ENCODE data around the gene APPL1. TPM values are rescaled to one million over a fixed set of nuclear protein-coding genes. Genes with fewer than 3 reads are reported as not detected.

The APPL1 gene
- total and polyA plus RNA-seq, 12 donors = 10.7 to 58.7 (median 49.4) TPM

DNA sequence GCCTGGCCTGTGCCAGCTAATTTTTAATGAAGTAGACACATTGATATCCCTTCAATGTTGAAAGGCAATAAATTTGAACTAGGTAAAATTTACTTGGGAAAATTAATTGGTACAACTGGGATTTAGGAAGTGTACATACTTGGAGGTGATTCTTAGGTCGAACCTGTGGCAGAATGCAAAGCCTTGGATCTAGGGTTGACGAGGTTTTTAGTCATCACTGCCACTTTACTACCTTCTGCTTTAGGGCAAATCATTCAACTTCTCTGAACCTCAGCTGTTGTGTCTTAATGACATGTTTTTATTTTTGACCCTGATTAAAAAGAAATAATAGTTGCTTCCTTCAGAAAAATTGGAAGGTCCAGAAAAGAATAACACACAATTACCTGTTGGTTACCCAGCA lies 2.5 kb downstream of the APPL1 start:
- H3K27ac ChIP-seq = no peak overlapping the region
- H3K4me3 ChIP-seq = no peak overlapping the region
- H3K36me3 ChIP-seq = no peaks in the 10 kb centered on the region
- intact Hi-C loops (cut with DNase I) = no loop called here
- WGBS, 2 donors = 78 to 86% methylated on average over 2 of the region's 2 CpGs
- TF ChIP-seq, protein P1, sequence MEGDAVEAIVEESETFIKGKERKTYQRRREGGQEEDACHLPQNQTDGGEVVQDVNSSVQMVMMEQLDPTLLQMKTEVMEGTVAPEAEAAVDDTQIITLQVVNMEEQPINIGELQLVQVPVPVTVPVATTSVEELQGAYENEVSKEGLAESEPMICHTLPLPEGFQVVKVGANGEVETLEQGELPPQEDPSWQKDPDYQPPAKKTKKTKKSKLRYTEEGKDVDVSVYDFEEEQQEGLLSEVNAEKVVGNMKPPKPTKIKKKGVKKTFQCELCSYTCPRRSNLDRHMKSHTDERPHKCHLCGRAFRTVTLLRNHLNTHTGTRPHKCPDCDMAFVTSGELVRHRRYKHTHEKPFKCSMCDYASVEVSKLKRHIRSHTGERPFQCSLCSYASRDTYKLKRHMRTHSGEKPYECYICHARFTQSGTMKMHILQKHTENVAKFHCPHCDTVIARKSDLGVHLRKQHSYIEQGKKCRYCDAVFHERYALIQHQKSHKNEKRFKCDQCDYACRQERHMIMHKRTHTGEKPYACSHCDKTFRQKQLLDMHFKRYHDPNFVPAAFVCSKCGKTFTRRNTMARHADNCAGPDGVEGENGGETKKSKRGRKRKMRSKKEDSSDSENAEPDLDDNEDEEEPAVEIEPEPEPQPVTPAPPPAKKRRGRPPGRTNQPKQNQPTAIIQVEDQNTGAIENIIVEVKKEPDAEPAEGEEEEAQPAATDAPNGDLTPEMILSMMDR (IDR thresholded peaks at IDR 0.05) = no peak
- no peaks in the 10 kb centered on the region for H3K27me3 ChIP-seq
- no peaks in the 10 kb centered on the region for H3K9me3 ChIP-seq
- DNase-seq (no peak), ATAC-seq (no peak)
- peaks cover 0 to 56% (median 42%) of the 10 kb centered on the region in 9 donors for H3K4me1 ChIP-seq

DNA sequence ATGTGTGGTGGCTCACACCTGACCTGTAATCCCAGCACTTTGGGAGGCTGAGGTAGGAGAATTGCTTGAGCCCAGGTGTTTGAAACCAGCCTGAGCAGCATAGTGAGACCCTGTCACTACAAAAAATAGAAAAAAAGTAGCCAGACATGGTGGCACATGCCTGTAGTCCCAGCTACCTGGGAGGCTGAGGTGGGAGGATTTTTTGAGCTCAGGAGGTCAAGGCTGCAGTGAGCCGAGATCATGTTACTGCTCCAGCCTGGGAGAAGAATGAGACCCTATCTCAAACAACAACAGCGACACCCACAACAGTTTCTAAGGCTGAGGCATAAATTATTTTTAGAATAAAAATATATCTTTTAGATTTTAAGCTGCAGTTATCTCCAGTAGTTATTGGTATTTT lies 6.3 kb downstream of the APPL1 start:
- H3K27me3 ChIP-seq = no peaks in the 10 kb centered on the region
- no peaks in the 10 kb centered on the region for H3K9me3 ChIP-seq
- no peak overlapping the region for H3K27ac ChIP-seq
- intact Hi-C loops (cut with DNase I) = no loop called here
- H3K4me1 ChIP-seq = peaks cover 0 to 43% (median 29%) of the 10 kb centered on the region in 9 donors
- TF ChIP-seq, protein P1 (IDR thresholded peaks at IDR 0.05) = no peak
- no peak for DNase-seq
- peaks cover 0 to 34% (median 11%) of the 10 kb centered on the region in 9 donors for H3K36me3 ChIP-seq
- H3K4me3 ChIP-seq = no peak overlapping the region
- no peak for ATAC-seq
- WGBS, 2 donors = 91 to 93% methylated on average over 2 of the region's 2 CpGs

DNA sequence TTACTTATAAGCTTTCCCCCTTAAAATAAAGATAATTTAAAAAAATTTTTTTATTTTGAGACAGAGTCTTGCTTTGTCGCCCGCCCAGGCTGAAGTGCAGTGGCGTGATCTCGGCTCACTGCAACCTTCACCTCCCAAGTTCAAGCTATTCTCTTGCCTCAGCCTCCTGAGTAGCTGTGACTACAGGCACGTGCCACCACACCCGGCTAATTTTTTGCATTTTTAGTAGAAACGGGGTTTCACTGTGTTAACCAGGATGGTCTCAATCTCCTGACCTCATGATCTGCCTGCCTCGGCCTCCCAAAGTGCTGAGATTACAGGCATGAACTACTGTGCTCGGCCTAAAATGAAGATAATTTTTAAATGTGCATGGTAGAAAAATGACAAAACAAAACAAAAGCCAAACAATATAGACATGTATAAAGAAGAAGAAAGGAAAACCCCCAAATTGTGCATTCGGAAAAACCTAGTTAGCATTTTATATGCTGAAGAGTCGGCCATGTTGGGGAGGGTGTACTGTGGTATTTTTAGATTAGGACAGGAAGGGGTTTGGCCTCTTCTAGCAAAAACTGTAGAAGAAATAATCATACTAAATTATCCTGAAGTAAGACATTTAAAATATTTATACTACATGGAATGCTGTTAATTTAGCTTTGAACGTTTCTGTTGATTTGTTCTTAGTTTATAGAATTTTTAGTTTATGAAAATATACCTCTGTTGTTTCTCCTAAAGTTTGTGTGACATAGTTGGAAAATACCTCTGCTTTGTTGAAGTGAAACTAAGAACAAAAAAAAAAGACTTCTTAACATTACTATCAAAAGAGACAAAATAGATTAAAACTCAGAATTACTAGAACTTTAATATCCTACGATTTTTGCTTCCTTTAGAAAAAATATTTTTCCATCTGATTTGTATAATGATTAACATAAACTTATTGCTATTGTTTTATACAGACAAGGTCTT lies 7.4 kb downstream of the APPL1 start:
- H3K27ac ChIP-seq = no peak overlapping the region
- WGBS, 2 donors = 89 to 91% methylated on average over 13 of the region's 13 CpGs
- DNase-seq (no peak), ATAC-seq (no peak)
- H3K4me1 ChIP-seq = peaks cover 0 to 32% (median 18%) of the 10 kb centered on the region in 9 donors
- TF ChIP-seq, protein P1 (IDR thresholded peaks at IDR 0.05) = no peak
- H3K27me3 ChIP-seq = no peaks in the 10 kb centered on the region
- H3K9me3 ChIP-seq = no peaks in the 10 kb centered on the region
- intact Hi-C loops (cut with DNase I) = no loop called here
- H3K36me3 ChIP-seq = peaks cover 0 to 45% (median 21%) of the 10 kb centered on the region in 9 donors
- no peak overlapping the region for H3K4me3 ChIP-seq

DNA sequence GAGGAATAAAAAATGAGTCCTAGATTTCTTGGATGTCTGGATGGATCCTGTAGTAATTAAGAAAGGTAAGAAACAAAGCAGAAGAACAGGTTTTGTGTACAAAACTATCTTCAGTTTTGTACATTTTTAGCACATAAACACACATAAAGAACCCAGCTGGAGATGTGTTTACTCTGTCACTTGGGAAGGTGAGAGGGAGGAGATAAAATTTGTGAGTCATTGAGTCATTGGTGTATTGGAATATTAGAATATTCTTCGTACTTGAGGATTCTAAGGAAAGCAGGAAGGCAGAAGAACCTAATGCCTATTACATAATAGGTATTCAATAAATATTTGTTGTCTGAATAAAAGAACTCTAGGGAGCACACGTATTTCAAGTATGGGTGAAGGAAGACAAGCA lies 17.4 kb downstream of the APPL1 start:
- TF ChIP-seq, protein P1 (IDR thresholded peaks at IDR 0.05) = no peak
- WGBS, 2 donors = 87 to 91% methylated on average over 2 of the region's 2 CpGs
- intact Hi-C loops (cut with DNase I) = no loop called here

More for the DNA sequence above, 17.4 kb downstream of the APPL1 start:
- no peak overlapping the region for H3K4me3 ChIP-seq
- ATAC-seq = no peak
- no peaks in the 10 kb centered on the region for H3K4me1 ChIP-seq
- no peak for DNase-seq
- peaks cover 0 to 100% (median 66%) of the 10 kb centered on the region in 9 donors for H3K36me3 ChIP-seq
- H3K27ac ChIP-seq = no peak overlapping the region
- H3K27me3 ChIP-seq = no peaks in the 10 kb centered on the region
- no peaks in the 10 kb centered on the region for H3K9me3 ChIP-seq

All from heart right ventricle (tissue), 16 donors.